Breast epithelium (tissue), 4 donors: ENCODE measurements around the gene VSIG10L2. TPM values are rescaled to one million over a fixed set of nuclear protein-coding genes. Genes with fewer than 3 reads are reported as not detected.

Experiments
- DNase-seq, 2 donors: peaks; one replicate each; pipeline ENCODE4 v3.0.0-alpha.2; 2019; ENCODE audit warnings: low spot score in 2 of 2
- H3K27ac ChIP-seq, 2 donors: fragments of 200-600 bp; sonication (generic) in 1 of 2; one replicate each; pipeline ENCODE4 v1.5.1; 2016 to 2019; ENCODE audit warnings: mild to moderate bottlenecking in 1 of 2
- H3K27me3 ChIP-seq, 2 donors: fragments of 200-600 bp; sonication (generic) in 1 of 2; one replicate each; pipeline versions ENCODE4 v1.5.1 to v1.6.0; 2017 to 2019; ENCODE audit warnings: control low read depth in 1 of 2, mild to moderate bottlenecking in 1 of 2
- H3K36me3 ChIP-seq: fragments of 200-600 bp; one replicate; pipeline ENCODE4 v1.5.1; 2019
- H3K4me1 ChIP-seq, 2 donors: fragments of 200-600 bp; sonication (generic); one replicate each; pipeline ENCODE4 v1.5.1; 2016 to 2019; ENCODE audit warnings: control low read depth in 1 of 2
- H3K4me3 ChIP-seq, 3 donors: fragments of 200-600 bp; sonication (generic); 1 replicate in 2 of 3; 2 replicates in 1 of 3; pipeline ENCODE4 v1.5.1; 2016 to 2019; ENCODE audit warnings: mild to moderate bottlenecking in 3 of 3, moderate library complexity in 2 of 3
- H3K9me3 ChIP-seq, 2 donors: fragments of 200-600 bp; sonication (generic) in 1 of 2; one replicate each; pipeline ENCODE4 v1.5.1; 2016 to 2019; ENCODE audit warnings: control low read depth in 1 of 2
- CTCF ChIP-seq, 3 donors: fragments of 450-650 bp; IDR thresholded peaks; one replicate each; pipeline ENCODE4 v1.5.1; 2016 to 2017; ENCODE audit warnings: antibody characterized with exemption in 3 of 3, mild to moderate bottlenecking in 3 of 3, moderate library complexity in 3 of 3
- POLR2A ChIP-seq: fragments of 450-650 bp; IDR thresholded peaks from one replicate; pipeline ENCODE4 v1.6.1; 2016; ENCODE audit warnings: antibody characterized with exemption, mild to moderate bottlenecking, moderate library complexity
- POLR2AphosphoS5 ChIP-seq, 3 donors: sonication (generic); formaldehyde crosslinking; IDR thresholded peaks; one replicate each; pipeline ENCODE4 v1.6.1; 2017; ENCODE audit warnings: antibody characterized with exemption in 3 of 3
- intact Hi-C: fragments of 100-400 bp; cut with DNase I; formaldehyde crosslinking; loops from one replicate; pipeline ENCODE4 v1.15.1; 2023; ENCODE audit warnings: low total_unique reads
- total RNA-seq, 3 donors: library from RNA; depleted of rRNA; stranded (reverse); fragments of >200 nt; gene quantifications; one replicate each; pipeline ENCODE4 v1.1.0, GENCODE V29; 2016

VSIG10L2 gene
- 1 to 10 TPM in 2 of 3 donors, not detected in 1; 3.6 to 4.1 TPM for total RNA-seq

- TF ChIP-seq CTCF (IDR thresholded peaks at IDR 0.05): no peak
- no peak for TF ChIP-seq POLR2AphosphoS5 (IDR thresholded peaks at IDR 0.05)
- TF ChIP-seq POLR2A: no peak
- DNase-seq: no peak
- Histone ChIP-seq H3K4me3 (no peak within 1 kb of the TSS), H3K36me3 (no peaks in the 10 kb centered on the region), H3K27me3 (no peaks in the 10 kb centered on the region), H3K4me1 (peaks cover 2 to 3% of the 10 kb centered on the region in 2 donors), H3K27ac (no peak within 1 kb of the TSS), H3K9me3 (no peaks in the 10 kb centered on the region)
- intact Hi-C loops: no loop called here
Measured at GRCh38 chr11:125945797-125946520, at the start of gene VSIG10L2. TSS of gene VSIG10L2 (plus strand) at chr11:125946044. CDS start at chr11:125946056, 12 bp downstream.

- Histone ChIP-seq H3K27me3 (peaks cover 8 to 26% of the 10 kb centered on the region in 2 donors), H3K36me3 (no peaks in the 10 kb centered on the region), H3K4me1 (peaks cover 0 to 7% of the 10 kb centered on the region in 2 donors), H3K9me3 (no peaks in the 10 kb centered on the region), H3K4me3 (peak overlapping the region in 2 of 3 donors; percentile 54 to 70), H3K27ac (no peak overlapping the region)
- DNase-seq: no peak
- intact Hi-C loops: no loop called here
- TF ChIP-seq POLR2A: no peak
- TF ChIP-seq POLR2AphosphoS5 (IDR thresholded peaks at IDR 0.05): no peak
- no peak for TF ChIP-seq CTCF (IDR thresholded peaks at IDR 0.05)
Measured at GRCh38 chr11:125901872-125902271, 44.0 kb upstream of the VSIG10L2 start.

GRCh38 chr11:125902277-125902926, 43.4 kb upstream of the VSIG10L2 start:
- H3K27ac ChIP-seq: peak overlapping the region; percentile 53 to 85
- TF ChIP-seq POLR2A (no peak), CTCF (IDR thresholded peaks at IDR 0.05) (no peak), POLR2AphosphoS5 (IDR thresholded peaks at IDR 0.05) (no peak)

GRCh38 chr11:125902927-125903710, 42.7 kb upstream of the VSIG10L2 start, which contains the start of gene PUS3:
TSS of gene PUS3 (minus strand) at chr11:125903206. CDS start at chr11:125896284, 6,922 bp downstream.
- H3K9me3 ChIP-seq: no peaks in the 10 kb centered on the region
- intact Hi-C loops: no loop called here
- H3K27ac ChIP-seq: peak within 1 kb of the TSS; percentile 53 to 85
- DNase-seq: peak; percentile 76 to 86
- H3K4me3 ChIP-seq: peak within 1 kb of the TSS; percentile 54 to 70 (median 65)
- peak; percentile 26 to 59 (median 57) for TF ChIP-seq POLR2AphosphoS5 (IDR thresholded peaks at IDR 0.05)
- TF ChIP-seq CTCF (IDR thresholded peaks at IDR 0.05): no peak
- H3K4me1 ChIP-seq: peaks cover 0 to 7% of the 10 kb centered on the region in 2 donors
- H3K36me3 ChIP-seq: no peaks in the 10 kb centered on the region
- peaks cover 8 to 26% of the 10 kb centered on the region in 2 donors for H3K27me3 ChIP-seq

More at GRCh38 chr11:125902277-125902926, 43.4 kb upstream of the VSIG10L2 start:
- H3K27me3 ChIP-seq: peaks cover 8 to 26% of the 10 kb centered on the region in 2 donors
- H3K4me3 ChIP-seq: peak overlapping the region; percentile 54 to 70 (median 65)
- H3K4me1 ChIP-seq: peaks cover 0 to 7% of the 10 kb centered on the region in 2 donors
- H3K36me3 ChIP-seq: no peaks in the 10 kb centered on the region
- H3K9me3 ChIP-seq: no peaks in the 10 kb centered on the region
- intact Hi-C loops: no loop called here
- no peak for DNase-seq
